ENCODE data around the gene SMARCA4. TPM values are rescaled to one million over a fixed set of nuclear protein-coding genes. Genes with fewer than 3 reads are reported as not detected.

The SMARCA4 gene
- polyA plus RNA-seq, 1 experiment: 46.3 TPM

- Histone ChIP-seq H3K27me3 (ENCODE audit: control insufficient read depth, insufficient read depth, low read length) (no peaks in the 10 kb centered on the region), H3K4me3 (ENCODE audit: low read depth, low read length) (no peak overlapping the region), H3K36me3 (ENCODE audit: control insufficient read depth, insufficient read depth, low read length) (peaks cover 58% of the 10 kb centered on the region)
- no peak for DNase-seq (ENCODE audit: low read depth)
- ChIA-PET POLR2A (interaction anchor here (0.6 kb wide), 1 partner anchor 214 kb away, joined by 3 read pairs; no protein-coding TSS in a partner anchor), CTCF (interaction anchor here (1.1 to 5.6 kb wide), 5 partner anchors 16 to 106 kb away, joined by 3 to 27 read pairs (median 5); no protein-coding TSS in a partner anchor)
- no peak for TF ChIP-seq CTCF (IDR thresholded peaks at IDR 0.05; ENCODE audit: insufficient read depth, low read depth, low read length)
Measured at GRCh38 chr19:11019824-11020223, 59.0 kb downstream of the SMARCA4 start.

GRCh38 chr19:11020423-11020822 lies 59.6 kb downstream of the SMARCA4 start:
- TF ChIP-seq CTCF (IDR thresholded peaks at IDR 0.05; ENCODE audit: insufficient read depth, low read depth, low read length): no peak
- ChIA-PET POLR2A (interaction anchor here (0.6 kb wide), 1 partner anchor 214 kb away, joined by 3 read pairs; no protein-coding TSS in a partner anchor), CTCF (interaction anchor here (1.1 to 5.6 kb wide), 5 partner anchors 15 to 106 kb away, joined by 3 to 27 read pairs (median 5); no protein-coding TSS in a partner anchor)
- Histone ChIP-seq H3K27me3 (ENCODE audit: control insufficient read depth, insufficient read depth, low read length) (no peaks in the 10 kb centered on the region), H3K36me3 (ENCODE audit: control insufficient read depth, insufficient read depth, low read length) (peaks cover 56% of the 10 kb centered on the region), H3K4me3 (ENCODE audit: low read depth, low read length) (no peak overlapping the region)
- no peak for DNase-seq (ENCODE audit: low read depth)

DNA sequence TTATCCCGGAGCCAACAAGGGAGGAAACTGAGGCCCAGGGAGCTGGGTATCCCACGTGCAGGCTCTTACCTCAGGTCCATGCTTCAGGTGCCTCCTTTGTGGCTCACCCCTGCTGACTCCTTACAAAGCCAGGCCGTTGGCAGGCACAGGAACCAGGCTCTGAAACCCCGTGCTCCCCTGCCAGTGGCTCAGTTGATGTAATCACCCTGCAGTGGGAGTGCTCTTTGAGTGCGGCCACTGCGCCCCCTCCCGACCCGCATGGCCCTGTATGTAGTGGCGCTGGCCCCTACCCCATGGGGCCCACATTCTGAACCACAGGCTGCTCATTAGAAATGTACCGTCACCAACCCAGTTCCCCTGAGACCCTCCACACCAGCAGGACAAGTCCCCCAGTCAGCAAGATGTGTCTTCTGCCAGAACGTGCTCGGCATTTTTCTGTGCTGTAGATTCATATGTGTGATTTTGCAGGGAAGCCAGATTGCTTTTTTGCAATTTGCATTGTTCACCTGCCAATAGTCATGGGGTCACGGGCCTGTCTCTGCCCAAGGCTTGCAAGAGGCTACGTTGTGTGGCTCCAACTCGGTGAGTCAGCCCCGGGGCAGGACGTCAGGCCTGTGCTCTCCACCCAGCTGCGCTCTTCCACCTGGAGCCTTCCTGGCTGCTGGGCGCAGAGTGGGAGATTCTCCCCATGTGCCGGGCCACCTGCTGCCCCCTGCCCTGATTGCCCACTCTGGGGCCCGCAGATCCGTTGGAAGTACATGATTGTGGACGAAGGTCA lies 60.3 kb downstream of the SMARCA4 start:
- CTCF ChIA-PET: interaction anchor here (1.3 to 5.6 kb wide), 3 partner anchors 14 to 105 kb away, joined by 5 to 27 read pairs (median 6); no protein-coding TSS in a partner anchor
- POLR2A ChIA-PET: no interaction called here
- no peak for TF ChIP-seq CTCF (IDR thresholded peaks at IDR 0.05; ENCODE audit: insufficient read depth, low read depth, low read length)
- no peak overlapping the region for H3K4me3 ChIP-seq (ENCODE audit: low read depth, low read length)
- H3K36me3 ChIP-seq (ENCODE audit: control insufficient read depth, insufficient read depth, low read length): peaks cover 57% of the 10 kb centered on the region
- DNase-seq (ENCODE audit: low read depth): no peak
- H3K27me3 ChIP-seq (ENCODE audit: control insufficient read depth, insufficient read depth, low read length): no peaks in the 10 kb centered on the region

DNA sequence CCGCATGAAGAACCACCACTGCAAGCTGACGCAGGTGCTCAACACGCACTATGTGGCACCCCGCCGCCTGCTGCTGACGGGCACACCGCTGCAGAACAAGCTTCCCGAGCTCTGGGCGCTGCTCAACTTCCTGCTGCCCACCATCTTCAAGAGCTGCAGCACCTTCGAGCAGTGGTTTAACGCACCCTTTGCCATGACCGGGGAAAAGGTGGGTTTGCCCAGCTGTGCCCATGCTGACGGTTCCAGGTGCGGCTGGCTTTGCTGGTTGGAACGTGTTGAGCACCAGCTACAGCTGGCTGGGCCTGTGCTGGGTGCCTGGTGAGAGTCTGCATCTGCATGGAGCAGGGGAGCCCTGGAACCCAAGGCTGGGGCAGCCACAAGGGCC lies 60.9 kb downstream of the SMARCA4 start:
- Histone ChIP-seq H3K27me3 (ENCODE audit: control insufficient read depth, insufficient read depth, low read length) (no peaks in the 10 kb centered on the region), H3K36me3 (ENCODE audit: control insufficient read depth, insufficient read depth, low read length) (peaks cover 56% of the 10 kb centered on the region), H3K4me3 (ENCODE audit: low read depth, low read length) (no peak overlapping the region)
- TF ChIP-seq CTCF (IDR thresholded peaks at IDR 0.05; ENCODE audit: insufficient read depth, low read depth, low read length): no peak
- DNase-seq (ENCODE audit: low read depth): no peak
- ChIA-PET POLR2A (no interaction called here), CTCF (interaction anchor here (5.6 kb wide), 1 partner anchor 14 kb away, joined by 27 read pairs; no protein-coding TSS in a partner anchor)

DNA sequence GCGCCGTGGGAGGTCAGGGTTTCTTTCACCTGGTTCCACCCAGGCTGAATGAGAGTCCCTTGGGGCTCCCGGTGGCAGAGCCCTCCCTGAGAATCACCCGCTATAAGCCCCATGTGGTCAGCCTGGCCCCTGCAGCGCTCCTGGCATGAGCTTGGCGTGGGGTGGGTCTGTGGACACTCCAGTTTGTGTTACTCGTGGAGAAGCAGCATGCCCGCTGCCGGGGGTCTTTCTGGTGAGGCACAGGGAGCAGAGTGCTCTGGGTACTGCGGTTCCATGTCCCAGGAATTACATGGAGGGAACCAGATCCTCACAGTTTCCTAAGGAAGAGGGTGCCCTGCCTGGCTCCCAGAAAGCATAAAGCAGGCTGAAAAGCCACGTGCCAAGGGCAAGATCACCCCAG lies 62.2 kb downstream of the SMARCA4 start:
- Histone ChIP-seq H3K36me3 (ENCODE audit: control insufficient read depth, insufficient read depth, low read length) (peaks cover 49% of the 10 kb centered on the region), H3K27me3 (ENCODE audit: control insufficient read depth, insufficient read depth, low read length) (no peaks in the 10 kb centered on the region), H3K4me3 (ENCODE audit: low read depth, low read length) (no peak overlapping the region)
- no peak for DNase-seq (ENCODE audit: low read depth)
- ChIA-PET CTCF (interaction anchor here (5.6 kb wide), 1 partner anchor 12 kb away, joined by 27 read pairs; no protein-coding TSS in a partner anchor), POLR2A (no interaction called here)
- no peak for TF ChIP-seq CTCF (IDR thresholded peaks at IDR 0.05; ENCODE audit: insufficient read depth, low read depth, low read length)
